Measurements from ENCODE around the gene GSC2. TPM values are rescaled to one million over a fixed set of nuclear protein-coding genes. Genes with fewer than 3 reads are reported as not detected.

The GSC2 gene
- total RNA-seq, 4 donors from 2014 or later: not detected

GRCh38 chr22:19174106-19175025, 24.3 kb upstream of the GSC2 start:
- Histone ChIP-seq H3K4me3 (no peak overlapping the region), H3K4me1 (peaks cover 74% of the 10 kb centered on the region), H3K36me3 (no peaks in the 10 kb centered on the region), H3K27ac (peak overlapping the region; percentile 13), H3K9me3 (no peaks in the 10 kb centered on the region), H3K27me3 (peaks cover 9% of the 10 kb centered on the region)
- 16% methylated on average over 5 of the region's 14 CpGs for WGBS
- TF ChIP-seq EP300 (IDR thresholded peaks at IDR 0.05) (no peak), POLR2A (IDR thresholded peaks at IDR 0.05) (no peak), CTCF (IDR thresholded peaks at IDR 0.05) (no peak), POLR2AphosphoS5 (IDR thresholded peaks at IDR 0.05) (no peak)
- peak in 1 of 2 donors; percentile 59 for DNase-seq (ENCODE audit: low spot score in 2 of 2)

- Histone ChIP-seq H3K36me3 (no peaks in the 10 kb centered on the region), H3K27ac (no peak overlapping the region), H3K9me3 (no peaks in the 10 kb centered on the region), H3K4me3 (peak overlapping the region; percentile 90), H3K4me1 (peaks cover 70% of the 10 kb centered on the region), H3K27me3 (peaks cover 19% of the 10 kb centered on the region)
- TF ChIP-seq CTCF (IDR thresholded peaks at IDR 0.05) (no peak), POLR2AphosphoS5 (IDR thresholded peaks at IDR 0.05) (no peak), POLR2A (IDR thresholded peaks at IDR 0.05) (no peak), EP300 (IDR thresholded peaks at IDR 0.05) (no peak)
- DNase-seq (ENCODE audit: low spot score in 2 of 2): no peak
- WGBS: 55% methylated on average over 14 of the region's 19 CpGs
These were observed 23.2 kb upstream of the GSC2 start for GRCh38 chr22:19173047-19174035.

- WGBS: 43% methylated on average over 10 of the region's 13 CpGs
- peaks cover 64% of the 10 kb centered on the region for H3K4me1 ChIP-seq
- no peak for TF ChIP-seq EP300 (IDR thresholded peaks at IDR 0.05)
- TF ChIP-seq CTCF (IDR thresholded peaks at IDR 0.05): no peak
- no peak for TF ChIP-seq POLR2A (IDR thresholded peaks at IDR 0.05)
- no peak for TF ChIP-seq POLR2AphosphoS5 (IDR thresholded peaks at IDR 0.05)
These were observed 22.3 kb upstream of the GSC2 start for GRCh38 chr22:19172213-19173046.

GRCh38 chr22:19169947-19170318, 19.8 kb upstream of the GSC2 start:
- Histone ChIP-seq H3K27ac (no peak overlapping the region), H3K4me3 (peak overlapping the region; percentile 30), H3K36me3 (no peaks in the 10 kb centered on the region), H3K9me3 (no peaks in the 10 kb centered on the region), H3K27me3 (peaks cover 45% of the 10 kb centered on the region), H3K4me1 (peaks cover 47% of the 10 kb centered on the region)
- peak in 1 of 2 donors; percentile 66 for DNase-seq (ENCODE audit: low spot score in 2 of 2)
- no CpG with 5 or more reads among the region's 7 CpGs for WGBS
- TF ChIP-seq POLR2A (IDR thresholded peaks at IDR 0.05) (no peak), EP300 (IDR thresholded peaks at IDR 0.05) (no peak), POLR2AphosphoS5 (IDR thresholded peaks at IDR 0.05) (no peak), CTCF (IDR thresholded peaks at IDR 0.05) (no peak)

More at GRCh38 chr22:19172213-19173046, 22.3 kb upstream of the GSC2 start:
- Histone ChIP-seq H3K27me3 (peaks cover 28% of the 10 kb centered on the region), H3K4me3 (peak overlapping the region; percentile 90), H3K36me3 (no peaks in the 10 kb centered on the region), H3K9me3 (no peaks in the 10 kb centered on the region), H3K27ac (peak overlapping the region; percentile 85)
- peak in 1 of 2 donors; percentile 63 for DNase-seq (ENCODE audit: low spot score in 2 of 2)

All from suprapubic skin (tissue), 4 donors.